HG02571 (cell line): Measurements from ENCODE around the gene CNOT3.
"Not testable (repeated sequence)": the region's sequence is repeated elsewhere in the genome, so short reads cannot be mapped to it uniquely, and the experiment has no call there.

Source experiments
- ATAC-seq: cut with Tn5 transposase; IDR thresholded peaks from one replicate; pipeline ENCODE4 v1.9.1; 2021; ENCODE audit warnings: mild to moderate bottlenecking, moderate library complexity; ENCODE audit not compliant: unreplicated experiment

The CNOT3 gene

DNA sequence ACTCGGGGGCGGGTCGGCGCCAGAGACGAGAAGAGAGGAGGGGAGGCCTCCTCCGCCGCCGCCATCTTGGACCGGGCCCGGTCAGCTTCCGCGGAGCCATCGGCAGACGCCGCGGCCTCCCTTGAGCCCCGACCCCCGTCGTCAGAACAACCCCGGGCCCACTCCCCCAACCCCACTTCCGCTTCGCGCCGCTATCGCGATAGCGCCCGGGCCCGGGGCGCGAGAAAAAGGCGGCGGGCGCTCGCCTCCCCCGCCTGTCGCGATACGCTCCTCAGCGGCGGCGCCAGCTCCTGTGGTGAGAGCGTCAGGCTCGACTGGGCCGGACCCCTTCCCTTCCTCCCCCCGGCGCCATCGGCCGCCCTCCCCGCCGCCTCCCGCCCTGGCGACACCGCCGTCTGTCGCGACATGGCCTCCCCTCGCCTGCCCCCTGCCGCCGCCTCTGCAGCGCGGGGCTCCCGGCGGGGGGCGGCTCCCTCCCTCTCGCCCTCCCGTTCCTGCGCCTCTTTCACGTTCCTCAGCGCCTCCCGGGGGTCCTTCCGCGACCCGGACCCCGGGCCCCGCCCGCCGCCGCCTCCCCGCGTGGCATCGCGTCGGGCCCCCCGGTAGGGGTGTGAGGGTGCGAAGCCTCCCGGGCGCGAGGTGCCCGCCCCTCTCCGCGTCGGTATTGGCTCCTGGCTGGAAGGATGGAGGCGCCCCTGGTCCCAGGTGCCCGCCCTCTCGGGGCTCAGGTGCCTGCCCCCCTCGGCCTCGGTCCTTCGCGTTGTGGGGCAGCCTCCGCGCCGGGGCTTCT is at the start of gene CNOT3:
Gene CNOT3 (plus strand): TSS at position 64 of the 790 bp plus-strand sequence. CDS start 5,217 bp downstream, outside the sequence.
- no peak for ATAC-seq

GRCh38 chr19:54094426-54095000 is 43.0 kb upstream of the CNOT3 start:
- ATAC-seq: no peak

- no peak for ATAC-seq
Observed at GRCh38 chr19:54095136-54095858, 42.3 kb upstream of the CNOT3 start.

GRCh38 chr19:54095859-54096616 is 41.5 kb upstream of the CNOT3 start:
- ATAC-seq: not testable (repeated sequence)

- no peak for ATAC-seq
Observed at GRCh38 chr19:54096617-54097106, 40.9 kb upstream of the CNOT3 start.

DNA sequence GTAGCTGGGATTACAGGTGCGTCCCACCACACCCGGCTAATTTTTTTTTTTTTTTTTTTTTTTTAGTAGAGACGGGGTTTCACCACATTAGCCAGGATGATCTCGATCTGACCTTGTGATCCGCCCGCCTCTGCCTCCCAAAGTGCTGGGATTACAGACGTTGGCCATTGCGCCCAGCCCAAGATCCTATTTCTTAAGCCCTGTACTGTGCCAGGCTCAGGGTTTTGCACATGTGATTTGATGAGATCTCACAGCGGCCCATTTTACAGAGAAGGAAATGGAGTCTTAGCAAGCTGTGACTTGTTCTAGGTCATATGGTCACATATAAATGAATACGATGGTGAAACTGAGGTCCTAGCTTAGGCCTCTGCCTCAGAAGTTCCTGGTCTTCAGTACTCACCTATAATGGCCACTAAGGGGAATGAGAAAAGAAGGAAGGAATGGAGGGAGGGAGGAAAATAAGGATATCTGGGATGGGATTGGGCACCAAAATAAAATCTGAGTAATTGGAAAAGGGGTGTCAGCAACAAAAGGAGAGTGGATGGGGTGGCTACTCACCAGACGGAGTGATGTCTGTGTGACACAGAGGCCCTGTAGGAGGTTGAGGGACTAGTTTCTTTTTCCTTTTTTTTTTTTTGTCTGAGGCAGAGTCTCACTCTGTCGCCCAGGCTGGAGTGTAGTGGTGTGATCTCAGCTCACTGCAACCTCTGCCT is 38.2 kb upstream of the CNOT3 start:
- ATAC-seq: no peak

- not testable (repeated sequence) for ATAC-seq
Observed at GRCh38 chr19:54099903-54100255, 37.7 kb upstream of the CNOT3 start.

DNA sequence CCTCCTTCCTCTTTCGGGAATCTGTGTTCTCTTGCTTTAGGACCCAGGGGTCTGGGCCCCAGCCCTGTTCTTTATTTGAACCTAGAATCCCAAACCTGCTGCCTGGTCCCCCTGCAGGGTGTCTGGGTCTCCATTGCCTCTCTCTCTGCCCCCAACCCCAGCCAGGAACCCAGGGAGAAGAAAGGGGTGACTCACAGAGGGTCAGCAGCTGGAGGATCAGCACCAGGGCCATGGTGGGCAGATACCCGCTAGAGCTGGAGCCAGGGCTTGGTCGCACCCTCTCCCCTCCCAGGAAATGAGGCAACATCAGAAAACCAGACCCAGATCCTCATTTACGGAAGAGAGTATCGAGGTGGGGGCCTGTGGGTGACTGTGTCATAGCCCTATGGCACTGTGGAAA is 37.0 kb upstream of the CNOT3 start, which contains the start of gene OSCAR:
Gene OSCAR (minus strand): TSS at position 243 of the 400 bp plus-strand sequence. CDS start 11 bp downstream, at position 232.
- ATAC-seq: no peak

DNA sequence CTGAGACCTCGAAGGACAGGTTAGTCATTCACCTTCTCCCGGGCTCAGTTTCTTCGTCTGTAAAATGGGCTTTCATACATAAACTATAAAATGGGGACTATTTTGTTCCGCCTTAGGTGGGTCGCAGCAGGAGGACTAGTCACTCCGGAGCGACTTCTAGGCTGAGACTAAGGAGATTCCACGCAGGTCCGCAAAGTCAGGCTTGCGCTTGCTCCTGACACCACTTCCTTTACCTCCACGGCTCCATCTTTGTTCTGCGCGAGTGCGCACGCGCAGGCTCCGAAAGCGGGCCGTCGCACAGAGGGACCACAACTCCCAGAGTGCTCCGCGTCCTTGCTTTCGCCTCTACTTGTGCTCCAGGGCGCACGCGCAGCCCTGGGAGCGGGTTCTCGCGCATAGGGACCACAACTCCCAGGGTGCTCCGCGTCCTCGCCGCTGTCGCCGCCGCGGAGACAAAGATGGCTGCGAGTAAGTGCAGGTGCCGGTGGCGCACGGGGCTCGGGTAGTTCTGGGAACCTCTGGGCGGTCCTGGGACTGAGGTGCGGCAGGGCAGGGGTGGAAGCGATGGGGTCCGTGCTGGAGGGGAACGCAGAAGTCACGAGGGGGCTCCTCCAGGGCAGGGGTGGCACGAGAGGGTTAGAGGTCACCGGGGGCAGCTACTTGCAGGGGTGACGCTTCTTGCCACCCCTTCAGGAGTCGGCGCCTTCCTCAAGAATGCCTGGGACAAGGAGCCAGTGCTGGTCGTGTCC is 35.0 kb upstream of the CNOT3 start, which contains the start of gene NDUFA3:
Gene NDUFA3 (plus strand): TSS at position 435 of the 749 bp plus-strand sequence. CDS start 24 bp downstream, at position 459.
- ATAC-seq: peak; percentile 91

GRCh38 chr19:54104998-54105715 is 32.4 kb upstream of the CNOT3 start:
- no peak for ATAC-seq

GRCh38 chr19:54105796-54106195 is 31.8 kb upstream of the CNOT3 start:
- ATAC-seq: no peak

GRCh38 chr19:54106716-54107115 is 30.8 kb upstream of the CNOT3 start:
- no peak for ATAC-seq

GRCh38 chr19:54107876-54108490 is 29.6 kb upstream of the CNOT3 start:
- no peak for ATAC-seq

DNA sequence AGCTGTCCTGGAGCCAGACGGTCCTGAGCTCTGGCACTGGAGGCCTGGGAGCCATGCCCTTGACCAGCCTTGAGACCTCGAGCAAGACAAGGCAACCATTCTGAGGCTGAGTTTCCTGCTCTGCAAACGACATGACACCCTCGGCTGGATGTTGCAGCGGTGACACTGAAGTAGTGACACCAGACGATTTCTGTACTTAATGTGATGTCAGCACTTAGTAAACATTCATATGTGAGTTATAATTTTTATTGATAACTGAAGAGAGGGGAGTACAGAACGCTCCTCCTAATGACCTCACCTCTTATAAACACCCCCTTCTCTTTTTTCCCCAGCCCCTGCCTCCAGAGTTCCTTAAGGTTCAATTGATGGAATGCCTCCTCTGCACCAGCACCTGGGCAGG is 29.1 kb upstream of the CNOT3 start:
- no peak for ATAC-seq

GRCh38 chr19:54109651-54110050 is 27.9 kb upstream of the CNOT3 start:
- no peak for ATAC-seq

DNA sequence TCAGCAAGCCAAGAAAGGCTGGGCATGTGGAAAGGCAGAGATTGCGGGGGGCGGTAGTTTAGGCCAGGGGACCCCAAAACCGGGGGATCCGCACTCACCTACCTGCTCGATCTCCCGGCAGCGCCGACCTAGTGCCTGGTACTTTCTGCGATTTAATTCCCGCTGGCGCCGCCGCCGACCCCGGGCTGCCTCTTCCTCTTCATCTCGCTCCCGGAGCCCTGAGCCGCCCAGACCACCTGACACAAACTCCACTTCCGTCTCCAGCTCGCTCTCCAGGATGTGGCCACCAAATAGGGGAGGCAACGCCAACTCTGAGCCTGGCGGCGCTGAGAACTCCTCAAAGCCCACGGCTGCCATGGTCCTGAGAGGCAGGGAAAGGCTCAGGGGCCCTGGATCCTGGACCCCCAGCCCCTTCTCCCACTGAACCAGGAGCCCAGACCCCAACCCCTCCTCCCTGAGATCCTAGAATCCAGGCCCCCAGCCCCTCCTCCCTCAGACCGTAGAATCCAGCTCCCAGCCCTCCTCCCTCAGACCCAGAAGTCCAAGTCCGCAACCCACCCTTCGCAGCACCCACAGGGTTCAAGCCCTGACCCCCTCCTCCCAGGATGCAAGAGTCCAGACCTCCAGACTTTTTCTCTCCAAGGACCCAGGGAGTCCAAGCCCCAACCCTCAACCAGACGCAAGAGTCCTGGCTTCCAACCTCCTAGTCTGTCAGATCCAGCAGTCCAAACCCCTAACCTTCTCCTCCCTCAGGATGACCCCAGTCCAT is 23.0 kb upstream of the CNOT3 start:
- ATAC-seq: no peak
